B cell (primary cell): Measurements from ENCODE around the gene CCNDBP1. TPM values are rescaled to one million over a fixed set of nuclear protein-coding genes. Genes with fewer than 3 reads are reported as not detected.

ENCODE experiments used
- ATAC-seq: fragments of 200-7000 bp; cut with Tn5 transposase; one replicate; pipeline ENCODE4 v1.10.0; 2021; ENCODE audit warnings: low read depth, mild to moderate bottlenecking, moderate number of reproducible peaks, moderate library complexity
- CTCF ChIA-PET: fragments of 350-600 bp; sonication (Branson Sonifier 250); formaldehyde crosslinking; loops from one replicate; lab custom pipeline; 2021; ENCODE audit warnings: antibody characterized with exemption, inconsistent platforms; lab: Charles Lee
- POLR2A ChIA-PET: fragments of 350-600 bp; sonication (Branson Sonifier 250); formaldehyde crosslinking; loops from one replicate; lab custom pipeline; 2021; ENCODE audit warnings: antibody characterized with exemption; lab: Charles Lee
- DNase-seq: peaks from one replicate; pipeline ENCODE4 v3.0.0; 2013
- H2AFZ ChIP-seq: 2 replicates; pipeline ENCODE4 v1.6.1; 2012; ENCODE audit warnings: mild to moderate bottlenecking, low read depth, low read length; ENCODE audit not compliant: insufficient read depth, poor library complexity, severe bottlenecking
- H3K27ac ChIP-seq, 2 donors: 1 replicate in 1 of 2; 2 replicates in 1 of 2; pipeline ENCODE4 v1.5.1; 2012 to 2013; ENCODE audit warnings: low read length in 2 of 2, mild to moderate bottlenecking in 2 of 2, moderate library complexity in 1 of 2
- H3K27me3 ChIP-seq, 4 experiments: fragments of 200-600 bp in 1 of 4; sonication (generic) in 1 of 4; replicated peaks in 1 of 4; 1 replicate in 2 of 4; 2 replicates in 2 of 4; pipeline versions ENCODE4 v1.6.1 to v1.7.0; 2013 to 2016; ENCODE audit warnings: low read length in 3 of 4, mild to moderate bottlenecking in 2 of 4, mixed read lengths in 1 of 4, moderate library complexity in 1 of 4; ENCODE audit not compliant: insufficient read depth in 4 of 4, control insufficient read depth in 3 of 4; ENCODE audit errors: control extremely low read depth in 1 of 4
- H3K36me3 ChIP-seq, 2 experiments: replicated peaks in 1 of 2; 1 replicate in 1 of 2; 2 replicates in 1 of 2; pipeline versions ENCODE4 v1.6.1 to v1.7.1; 2013; ENCODE audit warnings: low read length in 1 of 2; ENCODE audit not compliant: insufficient read depth in 2 of 2, control insufficient read depth in 1 of 2; ENCODE audit errors: control extremely low read depth in 1 of 2, extremely low read depth in 1 of 2
- H3K4me1 ChIP-seq, 2 donors: fragments of 200-600 bp in 1 of 2; sonication (generic) in 1 of 2; 1 replicate in 1 of 2; 2 replicates in 1 of 2; pipeline versions ENCODE4 v1.5.1 to v1.6.1; 2013 to 2017; ENCODE audit warnings: low read length in 2 of 2; ENCODE audit not compliant: control insufficient read depth in 2 of 2, insufficient read depth in 2 of 2
- H3K4me2 ChIP-seq: replicated peaks from 2 replicates; pipeline ENCODE3; 2012; ENCODE audit warnings: mild to moderate bottlenecking, low read depth, low read length; ENCODE audit not compliant: poor library complexity, severe bottlenecking
- H3K4me3 ChIP-seq, 5 experiments: fragments of 200-600 bp in 1 of 5; sonication (generic) in 1 of 5; 1 replicate in 3 of 5; 2 replicates in 2 of 5; pipeline versions ENCODE4 v1.5.1 to v1.7.0; 2011 to 2016; ENCODE audit warnings: low read length in 4 of 5, mild to moderate bottlenecking in 4 of 5, low read depth in 2 of 5, control low read depth in 1 of 5, moderate library complexity in 1 of 5; ENCODE audit not compliant: insufficient read depth in 1 of 5; ENCODE audit errors: control extremely low read depth in 1 of 5, extremely low read depth in 1 of 5
- H3K79me2 ChIP-seq: fragments of 200-600 bp; sonication (generic); one replicate; pipeline ENCODE4 v1.6.0; 2016; ENCODE audit warnings: low read length; ENCODE audit not compliant: control insufficient read depth, insufficient read depth
- H3K9ac ChIP-seq: fragments of 200-600 bp; sonication (generic); 2 replicates; pipeline ENCODE4 v1.6.1; 2017; ENCODE audit warnings: mild to moderate bottlenecking, low read length, moderate library complexity
- H3K9me3 ChIP-seq, 3 donors: one replicate each; pipeline versions ENCODE4 v1.6.1 to v1.7.1; 2013; ENCODE audit warnings: low read length in 2 of 3; ENCODE audit not compliant: control insufficient read depth in 2 of 3, insufficient read depth in 1 of 3; ENCODE audit errors: control extremely low read depth in 1 of 3
- H4K20me1 ChIP-seq: 2 replicates; pipeline ENCODE4 v1.6.0; 2012; ENCODE audit warnings: mild to moderate bottlenecking, low read length; ENCODE audit not compliant: insufficient read depth, control insufficient read depth, poor library complexity, severe bottlenecking
- H3K27ac Mint-ChIP-seq: one replicate; pipeline ENCODE4 v1.8.0; 2021; ENCODE audit warnings: mixed read lengths
- H3K27me3 Mint-ChIP-seq: one replicate; pipeline ENCODE4 v1.8.0; 2021; ENCODE audit warnings: mixed read lengths
- H3K4me1 Mint-ChIP-seq: one replicate; pipeline ENCODE4 v1.8.0; 2021; ENCODE audit warnings: mixed read lengths
- H3K4me3 Mint-ChIP-seq: one replicate; pipeline ENCODE4 v1.8.0; 2021; ENCODE audit warnings: mixed read lengths
- H3K9me3 Mint-ChIP-seq: one replicate; pipeline ENCODE4 v1.8.0; 2022; ENCODE audit warnings: mixed read lengths; ENCODE audit not compliant: insufficient read depth
- EZH2 ChIP-seq: IDR thresholded peaks from 2 replicates; pipeline ENCODE4 v1.6.1; 2012; ENCODE audit warnings: borderline replicate concordance, low read depth, mild to moderate bottlenecking, moderate library complexity, low read length; ENCODE audit not compliant: insufficient read depth, poor library complexity, severe bottlenecking
- WGBS: methylation state at CpG from one replicate; pipeline ENCODE4 v1.1.5; 2013; ENCODE audit warnings: missing lambda C conversion rate; ENCODE audit not compliant: insufficient coverage; 5-methylcytosine and 5-hydroxymethylcytosine counted together
- intact Hi-C: fragments of 100-400 bp; cut with micrococcal nuclease; formaldehyde crosslinking; loops from one replicate; pipeline ENCODE4 v1.10.0; 2022
- polyA plus RNA-seq: library from polyadenylated mRNA; depleted of rRNA; stranded (reverse); fragments of >200 nt; gene quantifications from 2 replicates; pipeline ENCODE4 v1.2.3, GENCODE V29; 2012
- total RNA-seq, 2 donors: library from RNA; stranded (reverse); fragments of 120-200 nt in 1 of 2; gene quantifications; 1 replicate in 1 of 2; 2 replicates in 1 of 2; pipeline versions ENCODE4 v1.2.3 to v1.2.4, GENCODE V29; 2013 to 2022
- TF ChIP-seq, protein P1 (sequence below): fragments of 200-600 bp; IDR thresholded peaks from one replicate; pipeline ENCODE4 v1.8.0; 2022; ENCODE audit warnings: antibody characterized with exemption, mild to moderate bottlenecking

The CCNDBP1 gene
- total and polyA plus RNA-seq, 2 donors (not counting 1 experiment from before 2014, with no cell fraction given) = 111 to 113 TPM

GRCh38 chr15:43237842-43238470, 52.8 kb downstream of the CCNDBP1 start:
- H3K27ac Mint-ChIP-seq = no peak overlapping the region
- Histone ChIP-seq H3K79me2 (no peaks in the 10 kb centered on the region), H4K20me1 (no peaks in the 10 kb centered on the region), H3K27me3 (peaks cover 0 to 11% (median 3%) of the 10 kb centered on the region in 4 experiments), H3K9me3 (no peaks in the 10 kb centered on the region), H3K4me3 (no peak overlapping the region), H3K9ac (no peak overlapping the region), H3K36me3 (no peaks in the 10 kb centered on the region), H2AFZ (no peak overlapping the region), H3K4me2 (no peak overlapping the region), H3K4me1 (peaks cover 0 to 5% of the 10 kb centered on the region in 2 donors), H3K27ac (no peak overlapping the region)
- ChIA-PET CTCF (interaction anchor here (0.5 to 3.8 kb wide), 3 partner anchors 9 to 23 kb away, joined by 3 to 19 read pairs (median 3); no protein-coding TSS in a partner anchor), POLR2A (no interaction called here)
- ATAC-seq = no peak
- intact Hi-C loops = no loop called here
- no peak overlapping the region for H3K4me3 Mint-ChIP-seq
- no peaks in the 10 kb centered on the region for H3K9me3 Mint-ChIP-seq
- 89% methylated on average over 5 of the region's 9 CpGs for WGBS
- H3K4me1 Mint-ChIP-seq = peaks cover 5% of the 10 kb centered on the region
- H3K27me3 Mint-ChIP-seq = peaks cover 22% of the 10 kb centered on the region
- TF ChIP-seq EZH2 = no peak
- TF ChIP-seq, protein P1, sequence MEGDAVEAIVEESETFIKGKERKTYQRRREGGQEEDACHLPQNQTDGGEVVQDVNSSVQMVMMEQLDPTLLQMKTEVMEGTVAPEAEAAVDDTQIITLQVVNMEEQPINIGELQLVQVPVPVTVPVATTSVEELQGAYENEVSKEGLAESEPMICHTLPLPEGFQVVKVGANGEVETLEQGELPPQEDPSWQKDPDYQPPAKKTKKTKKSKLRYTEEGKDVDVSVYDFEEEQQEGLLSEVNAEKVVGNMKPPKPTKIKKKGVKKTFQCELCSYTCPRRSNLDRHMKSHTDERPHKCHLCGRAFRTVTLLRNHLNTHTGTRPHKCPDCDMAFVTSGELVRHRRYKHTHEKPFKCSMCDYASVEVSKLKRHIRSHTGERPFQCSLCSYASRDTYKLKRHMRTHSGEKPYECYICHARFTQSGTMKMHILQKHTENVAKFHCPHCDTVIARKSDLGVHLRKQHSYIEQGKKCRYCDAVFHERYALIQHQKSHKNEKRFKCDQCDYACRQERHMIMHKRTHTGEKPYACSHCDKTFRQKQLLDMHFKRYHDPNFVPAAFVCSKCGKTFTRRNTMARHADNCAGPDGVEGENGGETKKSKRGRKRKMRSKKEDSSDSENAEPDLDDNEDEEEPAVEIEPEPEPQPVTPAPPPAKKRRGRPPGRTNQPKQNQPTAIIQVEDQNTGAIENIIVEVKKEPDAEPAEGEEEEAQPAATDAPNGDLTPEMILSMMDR = no peak
- no peak for DNase-seq

DNA sequence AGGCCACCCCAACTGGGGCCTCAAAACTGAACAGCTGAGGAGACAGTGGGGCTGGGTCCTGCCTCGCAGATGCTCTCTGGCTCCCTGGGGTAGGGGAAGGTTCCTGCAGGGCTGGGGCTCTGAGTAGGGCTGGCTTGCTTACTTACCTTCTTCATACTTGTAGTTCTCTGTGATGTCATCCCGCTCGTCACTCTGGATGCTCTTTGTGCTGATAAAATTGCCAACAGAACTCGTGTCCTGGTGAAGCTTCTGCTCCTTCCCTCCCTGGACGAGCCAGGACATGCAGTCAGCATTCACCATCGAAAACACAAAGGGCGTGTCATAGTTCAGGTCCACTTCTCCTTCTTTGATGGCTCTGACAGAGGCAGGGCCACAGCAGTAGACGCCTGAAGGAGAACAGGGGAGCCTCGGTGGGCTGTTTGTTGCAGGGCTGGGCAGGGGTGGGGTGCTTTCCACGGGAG, 53.5 kb downstream of the CCNDBP1 start:
- Mint-ChIP-seq H3K9me3 (no peaks in the 10 kb centered on the region), H3K27me3 (peaks cover 24% of the 10 kb centered on the region), H3K4me1 (peaks cover 5% of the 10 kb centered on the region), H3K4me3 (no peak overlapping the region), H3K27ac (no peak overlapping the region)
- no peak overlapping the region for H3K9ac ChIP-seq
- no peak for ATAC-seq
- H3K4me3 ChIP-seq = no peak overlapping the region
- no peak for TF ChIP-seq EZH2
- TF ChIP-seq, protein P1 = no peak
- 66% methylated on average over 9 of the region's 10 CpGs for WGBS
- peaks cover 0 to 5% of the 10 kb centered on the region in 2 donors for H3K4me1 ChIP-seq
- no peaks in the 10 kb centered on the region for H3K9me3 ChIP-seq
- H3K79me2 ChIP-seq = no peaks in the 10 kb centered on the region
- ChIA-PET POLR2A (no interaction called here), CTCF (no interaction called here)
- no peaks in the 10 kb centered on the region for H3K36me3 ChIP-seq
- H4K20me1 ChIP-seq = no peaks in the 10 kb centered on the region
- no peak overlapping the region for H3K4me2 ChIP-seq
- peaks cover 0 to 11% (median 3%) of the 10 kb centered on the region in 4 experiments for H3K27me3 ChIP-seq
- H3K27ac ChIP-seq = no peak overlapping the region
- no peak for DNase-seq
- no peak overlapping the region for H2AFZ ChIP-seq
- intact Hi-C loops = no loop called here
